Gastroesophageal sphincter (tissue), 4 donors: ENCODE results near the gene PWP1. TPM values are rescaled to one million over a fixed set of nuclear protein-coding genes. Genes with fewer than 3 reads are reported as not detected.

ENCODE experiments used
- ATAC-seq: fragments of 150-250 bp; one replicate; pipeline ENCODE4 v1.9.1; 2016; ENCODE audit warnings: mild to moderate bottlenecking, moderate library complexity
- H3K27ac ChIP-seq, 4 donors: fragments of 200-600 bp; sonication (generic) in 3 of 4; 1 replicate in 3 of 4; 2 replicates in 1 of 4; pipeline ENCODE4 v1.5.1; 2016 to 2019
- H3K27me3 ChIP-seq: fragments of 200-600 bp; sonication (generic); one replicate; pipeline ENCODE4 v1.5.1; 2019
- H3K36me3 ChIP-seq, 2 donors: fragments of 200-600 bp; sonication (generic); one replicate each; pipeline ENCODE4 v1.5.1; 2019; ENCODE audit warnings: control low read depth in 1 of 2
- H3K4me1 ChIP-seq, 3 donors: fragments of 200-600 bp; sonication (generic); 1 replicate in 2 of 3; 2 replicates in 1 of 3; pipeline ENCODE4 v1.5.1; 2016 to 2019; ENCODE audit warnings: control low read depth in 2 of 3
- H3K4me3 ChIP-seq, 2 donors: fragments of 200-600 bp; sonication (generic); one replicate each; pipeline ENCODE4 v1.5.1; 2019; ENCODE audit warnings: mild to moderate bottlenecking in 1 of 2, moderate library complexity in 1 of 2
- H3K9me3 ChIP-seq, 3 donors: fragments of 200-600 bp; sonication (generic); one replicate each; pipeline ENCODE4 v1.5.1; 2017 to 2019; ENCODE audit warnings: control low read depth in 2 of 3
- CTCF ChIP-seq, 4 experiments: fragments of 200-600 bp in 2 of 4; fragments of 450-650 bp in 2 of 4; sonication (generic) in 1 of 4; IDR thresholded peaks; one replicate each; pipeline ENCODE4 v1.5.1; 2017 to 2019; ENCODE audit warnings: antibody characterized with exemption in 4 of 4, mild to moderate bottlenecking in 2 of 4, moderate library complexity in 2 of 4
- EP300 ChIP-seq: sonication (generic); formaldehyde crosslinking; IDR thresholded peaks from one replicate; pipeline ENCODE4 v1.6.1; 2017; ENCODE audit warnings: antibody characterized with exemption, mild to moderate bottlenecking
- POLR2A ChIP-seq, 2 donors: fragments of 450-650 bp; IDR thresholded peaks; one replicate each; pipeline ENCODE4 v1.6.1; 2017; ENCODE audit warnings: antibody characterized with exemption in 2 of 2, mild to moderate bottlenecking in 2 of 2, moderate library complexity in 1 of 2
- POLR2AphosphoS5 ChIP-seq: sonication (generic); formaldehyde crosslinking; IDR thresholded peaks from one replicate; pipeline ENCODE4 v1.6.1; 2017; ENCODE audit warnings: antibody characterized with exemption
- WGBS, 2 donors: methylation state at CpG; one replicate each; pipeline ENCODE4 v1.1.5; 2018; ENCODE audit warnings: low coverage in 1 of 2; 5-methylcytosine and 5-hydroxymethylcytosine counted together
- total RNA-seq, 4 donors: library from RNA; depleted of rRNA; stranded (reverse); fragments of >200 nt; gene quantifications; one replicate each; pipeline ENCODE4 v1.1.0, GENCODE V29; 2016

PWP1 gene
- total RNA-seq, 4 donors from 2014 or later: 48.6 to 117 (median 60.7) TPM

GRCh38 chr12:107654873-107655272 is 30.7 kb upstream of the PWP1 start:
- WGBS, 2 donors: 94 to 95% methylated on average over 3 to 4 of the region's 4 CpGs
- Histone ChIP-seq H3K4me1 (no peaks in the 10 kb centered on the region), H3K36me3 (no peaks in the 10 kb centered on the region), H3K27ac (no peak overlapping the region), H3K9me3 (no peaks in the 10 kb centered on the region), H3K27me3 (peaks cover 13% of the 10 kb centered on the region), H3K4me3 (no peak overlapping the region)
- TF ChIP-seq POLR2AphosphoS5 (no peak), EP300 (no peak), CTCF (IDR thresholded peaks at IDR 0.05) (no peak), POLR2A (IDR thresholded peaks at IDR 0.05) (no peak)
- no peak for ATAC-seq

DNA sequence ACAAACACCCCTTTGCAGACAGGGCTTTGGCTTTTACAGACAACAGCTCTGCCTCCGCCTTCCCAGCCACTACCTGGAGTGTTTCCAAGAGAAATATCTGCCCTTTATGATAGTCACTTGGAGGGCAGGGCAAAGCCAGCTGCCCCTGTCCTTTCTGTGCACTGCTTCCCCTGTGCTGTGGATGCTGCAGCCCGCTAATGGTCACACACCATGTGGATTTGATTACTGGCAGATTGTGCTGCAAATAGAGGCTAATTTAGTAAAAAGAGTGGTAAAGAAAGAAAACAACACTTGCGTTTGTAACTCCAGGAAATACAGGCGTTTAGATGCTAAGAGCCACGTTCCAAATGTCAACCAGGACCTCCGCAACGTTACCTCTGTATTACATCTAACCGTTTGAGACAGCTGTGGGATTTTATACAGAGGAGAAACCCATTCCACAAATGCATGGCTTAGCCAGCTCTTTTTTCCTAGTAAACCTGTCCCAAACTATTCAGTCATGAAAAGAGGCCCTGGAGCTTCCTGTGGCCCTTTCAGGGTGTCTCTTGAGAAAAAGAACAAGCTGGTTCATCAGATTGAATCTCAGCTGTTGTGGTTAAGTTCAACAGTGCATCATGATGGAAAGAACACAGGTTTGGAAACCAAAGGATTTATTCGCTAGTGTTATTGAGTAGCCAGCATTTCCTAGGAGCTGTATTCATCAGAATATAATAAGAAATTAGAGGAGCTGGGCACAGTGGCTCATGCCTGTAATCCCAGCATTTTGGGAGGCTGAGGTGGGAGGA is 30.1 kb upstream of the PWP1 start:
- Histone ChIP-seq H3K9me3 (no peaks in the 10 kb centered on the region), H3K4me1 (no peaks in the 10 kb centered on the region), H3K4me3 (no peak overlapping the region), H3K36me3 (no peaks in the 10 kb centered on the region), H3K27me3 (peaks cover 13% of the 10 kb centered on the region), H3K27ac (no peak overlapping the region)
- WGBS, 2 donors: 71 to 93% methylated on average over 3 to 9 of the region's 9 CpGs
- TF ChIP-seq POLR2A (IDR thresholded peaks at IDR 0.05): no peak
- TF ChIP-seq EP300: no peak
- TF ChIP-seq CTCF (IDR thresholded peaks at IDR 0.05): no peak
- no peak for TF ChIP-seq POLR2AphosphoS5
- no peak for ATAC-seq

- ATAC-seq: no peak
- Histone ChIP-seq H3K27me3 (peaks cover 12% of the 10 kb centered on the region), H3K4me3 (no peak overlapping the region), H3K9me3 (no peaks in the 10 kb centered on the region), H3K4me1 (no peaks in the 10 kb centered on the region), H3K36me3 (no peaks in the 10 kb centered on the region), H3K27ac (no peak overlapping the region)
- TF ChIP-seq EP300: no peak
Observed at GRCh38 chr12:107656302-107656701, 29.3 kb upstream of the PWP1 start.

- no peaks in the 10 kb centered on the region for H3K9me3 ChIP-seq
- no peak for ATAC-seq
- 89 to 90% methylated on average over 4 of the region's 4 CpGs for WGBS, 2 donors
Observed at GRCh38 chr12:107657133-107657532, 28.5 kb upstream of the PWP1 start.

GRCh38 chr12:107657621-107658020 is 28.0 kb upstream of the PWP1 start:
- 67 to 96% methylated on average over 4 to 6 of the region's 9 CpGs for WGBS, 2 donors
- H3K36me3 ChIP-seq: no peaks in the 10 kb centered on the region
- no peak for ATAC-seq
- H3K27ac ChIP-seq: no peak overlapping the region
- no peak for TF ChIP-seq CTCF (IDR thresholded peaks at IDR 0.05)
- no peak for TF ChIP-seq EP300
- no peak for TF ChIP-seq POLR2AphosphoS5
- peaks cover 14% of the 10 kb centered on the region for H3K27me3 ChIP-seq
- H3K4me1 ChIP-seq: no peaks in the 10 kb centered on the region
- H3K9me3 ChIP-seq: no peaks in the 10 kb centered on the region
- no peak overlapping the region for H3K4me3 ChIP-seq

More at GRCh38 chr12:107657133-107657532, 28.5 kb upstream of the PWP1 start:
- Histone ChIP-seq H3K4me3 (no peak overlapping the region), H3K27me3 (peaks cover 11% of the 10 kb centered on the region), H3K4me1 (no peaks in the 10 kb centered on the region), H3K36me3 (no peaks in the 10 kb centered on the region), H3K27ac (no peak overlapping the region)
- TF ChIP-seq POLR2A (IDR thresholded peaks at IDR 0.05) (no peak), POLR2AphosphoS5 (no peak), CTCF (IDR thresholded peaks at IDR 0.05) (no peak), EP300 (no peak)
